T follicular helper cell (primary cell): ENCODE measurements around the gene POLR3C.
"Not testable (repeated sequence)": the region's sequence is repeated elsewhere in the genome, so short reads cannot be mapped to it uniquely, and the experiment has no call there.

Experiments used
- DNase-seq: peaks from one replicate; pipeline ENCODE4 v3.0.0-alpha.2; 2020; ENCODE audit warnings: low read depth
- total RNA-seq, 2 experiments: gene quantifications; one replicate each; lab custom pipeline; 2026; lab: John Stamatoyannopoulos, UW

Gene POLR3C
- 64.2 to 87.7 reads per million in 2 experiments for total RNA-seq

- peak; percentile 81 for DNase-seq
Measured at GRCh38 chr1:145823565-145824498, at the start of gene POLR3C, which contains the start of gene RNF115. POLR3C (plus strand) TSS chr1:145824200; CDS start chr1:145825777, 1,577 bp downstream. RNF115 (minus strand) TSS chr1:145824095; CDS start chr1:145823873, 222 bp downstream.

GRCh38 chr1:145777357-145778145, 46.4 kb upstream of the POLR3C start:
- no peak for DNase-seq

GRCh38 chr1:145778146-145778540, 45.9 kb upstream of the POLR3C start:
- no peak for DNase-seq

DNA sequence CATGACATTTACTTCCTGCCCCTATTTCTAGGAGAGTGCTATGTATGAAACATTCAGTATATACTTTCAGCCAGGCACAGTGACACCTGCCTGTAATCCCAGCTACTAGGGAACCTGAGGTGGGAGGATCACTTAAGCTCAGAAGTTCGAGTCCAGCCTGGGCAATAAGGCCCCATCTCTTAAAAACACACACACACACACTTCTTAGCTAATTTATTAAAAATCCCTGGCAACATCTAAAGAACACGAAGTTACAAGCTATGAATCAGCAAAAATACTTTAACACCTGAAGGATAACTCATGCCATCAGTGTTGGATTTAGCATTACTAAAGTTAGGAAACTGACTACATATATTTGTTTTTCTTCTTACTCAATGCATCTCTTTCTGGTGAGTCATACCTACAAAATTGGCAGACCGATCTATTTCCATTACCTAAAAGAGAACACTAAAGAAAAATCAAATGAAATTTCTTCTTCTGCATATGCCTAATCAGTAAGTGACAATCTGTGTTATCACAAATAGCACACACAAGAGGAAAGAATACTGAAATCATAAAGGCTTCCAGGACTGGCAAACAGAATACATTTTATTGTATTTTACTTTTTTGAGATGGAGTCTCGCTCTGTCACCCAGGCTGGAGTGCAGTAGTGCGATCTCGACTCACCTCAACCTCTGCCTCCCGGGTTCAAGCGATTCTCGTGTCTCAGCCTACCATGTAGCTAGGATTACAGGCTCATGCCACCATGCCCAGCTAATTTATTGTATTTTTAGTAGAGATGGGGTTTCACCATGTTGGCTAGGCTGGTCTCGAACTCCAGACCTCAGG, 41.5 kb upstream of the POLR3C start:
- no peak for DNase-seq

DNA sequence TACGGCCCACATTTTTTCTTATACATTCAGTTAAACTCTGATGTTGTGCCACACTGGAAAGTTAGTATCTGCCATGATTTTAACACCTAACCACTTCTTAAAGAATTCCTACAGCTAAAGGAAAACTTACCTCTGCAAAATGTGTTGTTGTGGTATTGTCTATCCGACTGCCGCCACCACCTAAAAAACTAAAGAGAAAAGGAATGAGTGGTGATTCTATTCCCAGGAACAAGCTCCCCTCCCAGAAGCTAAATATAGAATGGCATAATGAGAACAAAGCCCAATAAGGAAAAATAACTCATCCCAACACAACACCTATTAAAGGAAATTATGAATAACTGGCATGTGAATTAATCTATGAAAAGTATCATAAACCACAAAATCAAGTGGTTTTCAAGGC, 39.6 kb upstream of the POLR3C start:
- DNase-seq, result no peak

- no peak for DNase-seq
Measured at GRCh38 chr1:145785547-145785946, 38.5 kb upstream of the POLR3C start.

DNA sequence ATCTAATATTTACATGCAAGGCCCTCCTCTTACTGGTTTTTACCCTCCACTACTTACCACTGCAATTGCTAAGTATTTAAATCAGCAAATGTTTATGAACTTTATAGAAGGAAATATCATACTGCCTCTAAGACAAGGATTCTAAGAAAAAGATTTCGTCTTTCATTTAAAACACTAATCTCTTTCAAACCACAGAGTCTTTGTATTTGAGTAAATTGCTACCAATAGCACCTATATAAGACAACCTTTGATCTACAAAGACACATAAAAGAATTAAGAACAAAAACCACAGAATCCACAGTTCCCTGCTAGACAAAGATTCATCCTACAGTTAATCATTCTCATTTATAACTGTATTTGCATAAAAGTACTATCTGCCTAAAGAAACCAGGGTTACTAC, 37.7 kb upstream of the POLR3C start:
- DNase-seq, result no peak

DNA sequence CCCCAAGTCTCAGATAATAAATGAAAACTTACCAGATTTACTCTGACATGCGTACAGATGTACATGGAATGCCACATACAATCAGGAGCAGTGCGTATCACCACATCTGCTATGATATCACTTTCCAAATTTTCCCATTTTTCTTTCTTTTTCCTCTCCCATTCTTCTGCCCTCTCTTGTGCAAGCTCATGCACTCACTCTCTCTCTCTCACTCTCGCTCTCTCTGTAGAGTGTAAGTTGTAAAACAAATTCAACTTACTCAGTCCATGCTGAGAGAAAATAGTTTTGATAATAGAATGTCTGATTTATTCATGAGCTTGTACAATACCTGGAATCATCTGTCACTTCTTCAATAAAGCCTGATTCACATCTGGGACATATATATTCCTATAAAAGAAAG, 35.4 kb upstream of the POLR3C start:
- no peak for DNase-seq

DNA sequence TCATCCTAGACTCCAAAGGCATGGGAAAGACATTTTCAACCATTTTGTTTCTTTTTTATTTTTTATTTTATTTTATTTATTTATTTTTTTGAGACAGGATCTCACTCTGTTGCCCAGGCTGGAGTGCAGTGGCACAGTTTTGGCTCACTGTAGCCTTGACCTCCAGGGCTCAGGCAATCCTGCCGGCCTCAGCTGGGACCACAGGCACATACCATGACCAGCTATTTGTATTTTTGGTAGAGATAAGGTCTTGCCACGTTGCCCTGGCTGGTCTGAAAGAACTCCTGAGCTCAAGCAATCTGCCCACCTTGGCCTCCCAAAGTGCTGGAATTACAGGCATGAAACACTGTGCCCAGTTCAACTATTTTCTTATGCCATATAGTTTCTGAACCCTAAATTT, 32.1 kb upstream of the POLR3C start:
- DNase-seq, result not testable (repeated sequence)

DNA sequence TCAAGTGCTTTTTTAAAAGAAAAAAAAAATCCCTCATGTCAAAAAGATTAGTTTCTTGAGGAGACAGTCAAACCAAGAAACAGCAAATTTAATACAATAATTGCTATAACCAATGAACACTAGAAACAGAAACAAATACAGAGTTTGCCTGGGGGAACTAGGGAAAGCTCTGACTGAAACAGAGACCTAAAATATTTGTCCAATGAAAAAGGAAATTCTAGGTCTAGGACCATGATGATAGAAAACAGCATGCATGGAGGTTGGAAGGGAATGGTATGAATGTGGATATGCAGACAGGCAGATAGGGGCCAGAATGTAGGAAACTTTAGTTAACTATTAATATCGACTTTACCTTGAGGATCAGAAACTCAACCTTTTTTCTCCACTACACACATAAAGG, 31.5 kb upstream of the POLR3C start:
- DNase-seq, result no peak

GRCh38 chr1:145795257-145795881, 28.6 kb upstream of the POLR3C start:
- no peak for DNase-seq

DNA sequence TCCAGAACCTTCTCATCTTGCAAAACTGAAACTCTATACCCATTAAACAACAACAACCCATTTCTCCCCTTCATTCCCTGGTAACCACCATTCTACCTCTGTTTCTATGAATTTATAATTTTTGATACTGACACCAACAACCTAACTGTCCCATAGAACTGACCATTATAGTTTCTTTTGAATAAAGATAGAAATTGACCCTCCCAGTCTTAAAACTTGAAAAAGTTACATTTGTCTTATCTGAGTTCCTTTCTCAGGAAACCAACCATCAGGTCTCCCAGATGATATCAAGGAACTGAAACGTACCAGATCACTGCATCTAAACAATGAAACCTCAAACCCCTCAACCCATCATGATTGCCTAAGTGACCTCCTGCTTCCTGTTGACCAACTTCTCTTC, 27.2 kb upstream of the POLR3C start:
- DNase-seq, result no peak

GRCh38 chr1:145799806-145800205, 24.2 kb upstream of the POLR3C start:
- no peak for DNase-seq

- DNase-seq, result no peak
Measured at GRCh38 chr1:145804235-145805045, 19.6 kb upstream of the POLR3C start.

- no peak for DNase-seq
Measured at GRCh38 chr1:145805057-145805456, 18.9 kb upstream of the POLR3C start.

DNA sequence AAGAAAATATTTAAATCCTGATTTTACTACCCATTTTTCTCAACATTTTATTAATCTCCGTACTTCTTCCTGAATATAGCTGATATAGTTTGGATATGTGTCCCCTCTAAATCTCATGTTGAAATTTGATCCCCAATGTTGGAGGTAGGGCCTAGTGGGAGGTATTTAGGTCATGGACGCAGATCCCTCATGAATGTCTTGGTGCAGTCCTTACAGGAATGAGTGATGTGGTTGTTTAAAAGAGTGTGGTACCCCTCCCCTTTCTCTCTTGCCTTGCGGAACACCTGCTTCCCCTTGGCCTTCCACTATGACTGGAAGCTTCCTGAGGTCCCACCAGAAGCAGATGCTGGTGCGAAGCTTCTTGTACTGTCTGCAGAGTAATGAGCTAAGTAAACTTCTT, 17.6 kb upstream of the POLR3C start:
- DNase-seq, result no peak

DNA sequence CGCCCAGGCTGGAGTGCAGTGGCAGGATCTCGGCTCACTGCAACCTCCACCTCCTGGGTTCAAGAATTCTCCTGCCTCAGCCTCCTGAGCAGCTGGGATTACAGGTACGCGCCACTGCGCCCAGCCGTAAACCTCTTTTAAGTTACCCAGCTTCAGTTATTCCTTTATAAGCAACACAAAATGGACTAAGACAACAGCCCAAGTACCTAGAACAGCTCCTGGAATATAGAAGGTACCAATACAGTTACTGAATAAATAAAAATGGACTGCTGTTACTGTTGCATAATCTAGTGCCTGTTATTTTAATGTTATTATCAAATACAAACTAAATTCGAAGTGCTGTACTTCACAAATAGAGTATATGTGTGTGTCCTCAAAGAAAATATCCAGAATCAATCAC, 17.2 kb upstream of the POLR3C start:
- no peak for DNase-seq

GRCh38 chr1:145812977-145813810, 10.8 kb upstream of the POLR3C start:
- not testable (repeated sequence) for DNase-seq

- DNase-seq, result not testable (repeated sequence)
Measured at GRCh38 chr1:145818095-145818494, 5.9 kb upstream of the POLR3C start.
